Measurements from ENCODE around the gene ZNF432. TPM values are rescaled to one million over a fixed set of nuclear protein-coding genes. Genes with fewer than 3 reads are reported as not detected.
"Not testable (repeated sequence)": the region's sequence is repeated elsewhere in the genome, so short reads cannot be mapped to it uniquely, and the experiment has no call there.

The ZNF432 gene
- 10 to 100 TPM in 5 of 6 donors, 1 to 10 TPM in 1; 8.4 to 16.3 (median 12.8) TPM for total RNA-seq

DNA sequence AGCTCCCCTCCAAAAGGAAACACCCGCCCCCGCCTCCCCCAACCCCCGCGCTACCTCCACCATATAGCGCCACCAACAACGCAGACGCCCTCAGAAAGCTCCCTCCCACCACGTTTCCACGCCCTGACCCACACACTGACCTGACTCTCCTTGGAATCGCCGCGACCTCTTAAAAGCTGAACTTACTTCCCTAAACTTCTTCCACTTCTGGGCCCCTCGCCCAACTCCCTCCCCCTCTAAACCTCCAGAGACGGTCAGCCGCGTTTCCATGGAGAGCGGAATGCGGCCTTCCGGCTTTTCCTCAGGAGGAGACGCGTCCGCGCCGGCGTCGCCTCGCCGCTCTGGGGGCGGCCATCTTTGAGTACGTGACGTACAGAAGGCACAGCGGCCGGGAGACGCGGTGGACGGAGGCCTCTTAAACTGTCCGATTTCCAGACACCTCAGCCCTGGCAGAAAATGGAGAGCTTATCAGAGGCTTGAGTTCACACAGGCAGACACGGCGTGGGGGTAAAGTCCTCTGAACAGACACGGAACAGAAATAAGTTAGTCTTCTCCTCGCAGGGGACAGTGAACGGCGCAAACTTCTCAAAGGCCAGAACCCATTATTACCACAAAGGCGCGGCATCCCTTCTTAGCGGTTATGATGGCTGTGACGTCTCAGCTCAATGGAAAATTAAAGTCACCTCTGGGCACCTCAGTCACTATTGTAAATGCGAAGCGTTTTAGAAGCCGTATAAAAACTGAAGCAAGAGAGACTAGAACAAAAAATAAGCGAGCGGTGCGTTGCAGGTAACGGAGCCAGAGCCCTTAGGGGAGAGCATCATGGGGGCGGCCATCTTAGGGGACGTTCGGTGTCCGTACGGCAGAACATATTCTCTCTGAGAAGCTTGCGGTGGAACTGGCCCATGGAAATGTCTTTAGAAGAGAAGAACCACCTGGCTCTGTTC, at the start of gene ZNF432:
Gene ZNF432, minus strand, starts transcription at position 284 of the 947 bp plus-strand sequence. CDS start 1,970 bp downstream, outside the sequence.
- Histone ChIP-seq H3K27ac (peak within 1 kb of the TSS; percentile 89 to 96 (median 94)), H3K36me3 (peaks cover 12 to 29% (median 19%) of the 10 kb centered on the region in 4 donors), H3K27me3 (no peaks in the 10 kb centered on the region), H3K4me1 (peaks cover 0 to 12% (median 7%) of the 10 kb centered on the region in 4 donors), H3K9me3 (peaks cover 8 to 56% (median 40%) of the 10 kb centered on the region in 4 donors), H3K4me3 (peak within 1 kb of the TSS; percentile 55 to 69 (median 66))
- DNase-seq (peak; percentile 96 to 97), ATAC-seq (ENCODE audit: low FRiP score in 2 of 2) (peak; percentile 98 to 99)
- 1% methylated on average over 38 to 57 of the region's 60 CpGs for WGBS, 2 donors
- TF ChIP-seq POLR2A (IDR thresholded peaks at IDR 0.05) (peak in 2 of 4 donors; percentile 53 to 76), POLR2AphosphoS5 (IDR thresholded peaks at IDR 0.05) (peak; percentile 70 to 82), EP300 (IDR thresholded peaks at IDR 0.05) (no peak)

- H3K4me3 ChIP-seq; ATAC-seq (ENCODE audit: low FRiP score in 2 of 2); H3K27ac ChIP-seq; DNase-seq; H3K27me3 ChIP-seq: not testable (repeated sequence)
- 77 to 79% methylated on average over 3 of the region's 3 CpGs for WGBS, 2 donors
- H3K4me1 ChIP-seq = peaks cover 11 to 29% (median 16%) of the 10 kb centered on the region in 4 donors
- H3K36me3 ChIP-seq = peaks cover 4 to 19% (median 12%) of the 10 kb centered on the region in 4 donors
- peaks cover 0 to 39% (median 30%) of the 10 kb centered on the region in 4 donors for H3K9me3 ChIP-seq
Measured at GRCh38 chr19:52096416-52096815, 47.8 kb upstream of the ZNF432 start.

GRCh38 chr19:52095172-52096014, 46.8 kb upstream of the ZNF432 start, which contains the start of gene ZNF841:
TSS of gene ZNF841 (minus strand) at chr19:52095765. CDS start at chr19:52084801, 10,964 bp downstream.
- peak within 1 kb of the TSS; percentile 75 to 86 (median 82) for H3K27ac ChIP-seq

GRCh38 chr19:52094526-52095130, 46.0 kb upstream of the ZNF432 start:
- H3K27me3 ChIP-seq = no peaks in the 10 kb centered on the region
- peaks cover 11 to 29% (median 16%) of the 10 kb centered on the region in 4 donors for H3K4me1 ChIP-seq
- peaks cover 4 to 51% (median 38%) of the 10 kb centered on the region in 4 donors for H3K9me3 ChIP-seq
- peak overlapping the region; percentile 84 to 95 (median 86) for H3K4me3 ChIP-seq
- TF ChIP-seq POLR2AphosphoS5 (IDR thresholded peaks at IDR 0.05) (no peak), EP300 (IDR thresholded peaks at IDR 0.05) (no peak), CTCF (IDR thresholded peaks at IDR 0.05) (no peak), POLR2A (IDR thresholded peaks at IDR 0.05) (no peak)
- no peak for ATAC-seq (ENCODE audit: low FRiP score in 2 of 2)
- H3K27ac ChIP-seq = peak overlapping the region; percentile 75 to 86 (median 82)
- no peak for DNase-seq
- peaks cover 4 to 32% (median 23%) of the 10 kb centered on the region in 4 donors for H3K36me3 ChIP-seq
- 8 to 17% methylated on average over 12 of the region's 12 CpGs for WGBS, 2 donors

More at GRCh38 chr19:52095172-52096014, 46.8 kb upstream of the ZNF432 start, which contains the start of gene ZNF841:
- TF ChIP-seq CTCF (IDR thresholded peaks at IDR 0.05) (peak in 1 of 6 experiments; percentile 13), POLR2A (IDR thresholded peaks at IDR 0.05) (peak in 3 of 4 donors; percentile 53 to 73 (median 67)), EP300 (IDR thresholded peaks at IDR 0.05) (no peak), POLR2AphosphoS5 (IDR thresholded peaks at IDR 0.05) (peak; percentile 69 to 83)
- Histone ChIP-seq H3K36me3 (peaks cover 4 to 24% (median 16%) of the 10 kb centered on the region in 4 donors), H3K4me1 (peaks cover 11 to 29% (median 16%) of the 10 kb centered on the region in 4 donors), H3K4me3 (peak within 1 kb of the TSS; percentile 84 to 95 (median 86)), H3K27me3 (no peaks in the 10 kb centered on the region), H3K9me3 (peaks cover 4 to 48% (median 32%) of the 10 kb centered on the region in 4 donors)
- ATAC-seq (ENCODE audit: low FRiP score in 2 of 2) = peak; percentile 99
- 1 to 2% methylated on average over 53 of the region's 59 CpGs for WGBS, 2 donors
- DNase-seq = peak; percentile 91 to 99

DNA sequence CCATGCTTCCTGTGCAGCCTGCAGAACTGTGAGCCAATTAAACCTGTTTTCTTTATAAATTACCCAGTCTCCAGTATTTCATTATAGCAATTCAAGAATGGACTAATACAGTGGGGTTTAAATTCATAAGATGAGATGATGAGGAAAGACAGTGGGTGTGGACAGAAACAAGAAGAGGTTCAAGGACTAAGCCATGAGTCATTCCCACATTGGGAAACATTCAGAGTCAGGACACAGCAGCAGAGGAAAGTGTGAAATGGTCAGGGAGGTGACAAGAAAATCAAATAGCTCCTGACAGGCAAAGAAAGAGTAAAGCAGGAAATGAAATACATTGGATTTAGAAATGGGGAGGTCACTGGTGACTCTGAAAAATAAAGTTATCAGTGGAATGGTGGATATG, 37.8 kb upstream of the ZNF432 start:
- ATAC-seq (ENCODE audit: low FRiP score in 2 of 2) (no peak), DNase-seq (no peak)
- Histone ChIP-seq H3K27ac (no peak overlapping the region), H3K36me3 (peaks cover 5 to 96% (median 67%) of the 10 kb centered on the region in 4 donors), H3K27me3 (no peaks in the 10 kb centered on the region), H3K9me3 (peaks cover 4 to 60% (median 33%) of the 10 kb centered on the region in 4 donors), H3K4me1 (no peaks in the 10 kb centered on the region), H3K4me3 (no peak overlapping the region)
- no peak for TF ChIP-seq CTCF (IDR thresholded peaks at IDR 0.05)
- TF ChIP-seq POLR2A (IDR thresholded peaks at IDR 0.05) = no peak
- no peak for TF ChIP-seq EP300 (IDR thresholded peaks at IDR 0.05)
- no peak for TF ChIP-seq POLR2AphosphoS5 (IDR thresholded peaks at IDR 0.05)
